Kidney (tissue), 14 donors: Measurements from ENCODE around the gene ATP5MC2. TPM values are rescaled to one million over a fixed set of nuclear protein-coding genes. Genes with fewer than 3 reads are reported as not detected.
"Not testable (repeated sequence)": the region's sequence is repeated elsewhere in the genome, so short reads cannot be mapped to it uniquely, and the experiment has no call there.

Experiments
- DNase-seq, 5 donors: peaks; one replicate each; pipeline ENCODE4 v3.0.0-alpha.2; 2013 to 2020
- FAIRE-seq: peaks from 2 replicates; lab custom pipeline; 2012; peaks lifted over from hg19 to GRCh38; lab: Jason Lieb, UNC
- H3K27ac ChIP-seq, 2 donors: one replicate each; pipeline ENCODE4 v1.7.0; 2013; ENCODE audit warnings: low read depth in 2 of 2, low read length in 2 of 2, inconsistent platforms in 1 of 2
- H3K27me3 ChIP-seq: one replicate; pipeline ENCODE4 v1.7.1; 2013; ENCODE audit warnings: low read length, inconsistent platforms; ENCODE audit not compliant: control insufficient read depth, insufficient read depth
- H3K36me3 ChIP-seq, 3 donors: one replicate each; pipeline versions ENCODE4 v1.7.0 to v1.7.1; 2013; ENCODE audit warnings: low read length in 3 of 3, control low read depth in 1 of 3, inconsistent platforms in 1 of 3; ENCODE audit not compliant: insufficient read depth in 3 of 3, control insufficient read depth in 2 of 3
- H3K4me1 ChIP-seq, 3 donors: one replicate each; pipeline versions ENCODE4 v1.7.0 to v1.7.1; 2013; ENCODE audit warnings: low read length in 3 of 3, inconsistent platforms in 1 of 3, low read depth in 1 of 3; ENCODE audit not compliant: control insufficient read depth in 2 of 3, insufficient read depth in 2 of 3
- H3K4me3 ChIP-seq, 3 donors: one replicate each; pipeline versions ENCODE4 v1.7.0 to v1.8.1; 2013; ENCODE audit warnings: low read length in 3 of 3, control low read depth in 1 of 3, inconsistent platforms in 1 of 3
- H3K9ac ChIP-seq, 3 donors: one replicate each; pipeline versions ENCODE4 v1.7.0 to v1.7.1; 2013; ENCODE audit warnings: low read length in 3 of 3, control low read depth in 1 of 3, inconsistent platforms in 1 of 3
- H3K9me3 ChIP-seq, 3 donors: one replicate each; pipeline versions ENCODE4 v1.7.0 to v1.7.1; 2013; ENCODE audit warnings: low read length in 3 of 3, control low read depth in 1 of 3, inconsistent platforms in 1 of 3; ENCODE audit not compliant: control insufficient read depth in 2 of 3, insufficient read depth in 1 of 3
- CTCF ChIP-seq: IDR thresholded peaks from 3 replicates; pipeline ENCODE4 v1.5.1; 2012; ENCODE audit warnings: mild to moderate bottlenecking, moderate library complexity, borderline replicate concordance; ENCODE audit not compliant: insufficient read depth; ENCODE audit errors: extremely low read depth
- intact Hi-C: fragments of 100-400 bp; cut with DNase I; formaldehyde crosslinking; loops from one replicate; pipeline ENCODE4 v1.11.1; 2022
- polyA plus RNA-seq: library from polyadenylated mRNA; stranded (reverse); fragments of 350-450 nt; fragmentation: Illumina TruSeq; extraction: RNeasy Lipid Tissue Mini Kit (QIAGEN cat#74804); gene quantifications from one replicate; pipeline ENCODE4 v1.2.3, GENCODE V29; 2014; ENCODE audit warnings: low read depth, low replicate concordance; ENCODE audit not compliant: insufficient read depth
- total RNA-seq: library from RNA; stranded (reverse); fragmentation: NEBNext Ultra II Directional; extraction: Animal tissue kit (Norgen Biotek cat#: 25700); gene quantifications from one replicate; pipeline ENCODE4 v1.2.1, GENCODE V29; 2021
- donor health status: control.
- donor health status: control.
- donor health status: control.
- donor health status: control.
- donor health status: control.
- donor health status: DM: yes; HTN: yes; CAD: no.
- donor health status: Normal renal cell carcinoma (clear cell type).

The ATP5MC2 gene
- total and polyA plus RNA-seq, 2 donors from 2014 or later, result 271 to 939 TPM

GRCh38 chr12:53720946-53721345 is 45.1 kb upstream of the ATP5MC2 start:
- H3K4me1 ChIP-seq, result no peaks in the 10 kb centered on the region
- H3K9ac ChIP-seq, result no peak overlapping the region
- TF ChIP-seq CTCF, result no peak
- no peak overlapping the region for H3K4me3 ChIP-seq
- no peaks in the 10 kb centered on the region for H3K9me3 ChIP-seq
- DNase-seq (no peak), FAIRE-seq (no peak)
- H3K36me3 ChIP-seq, result peaks cover 7 to 62% (median 45%) of the 10 kb centered on the region in 3 donors
- no peaks in the 10 kb centered on the region for H3K27me3 ChIP-seq
- H3K27ac ChIP-seq, result no peak overlapping the region
- intact Hi-C loops, result no loop called here

- no peak for FAIRE-seq
- no peak overlapping the region for H3K27ac ChIP-seq
- H3K9ac ChIP-seq, result no peak overlapping the region
Measured at GRCh38 chr12:53719649-53720048, 43.8 kb upstream of the ATP5MC2 start.

GRCh38 chr12:53718567-53718966 is 42.7 kb upstream of the ATP5MC2 start:
- H3K36me3 ChIP-seq, result peaks cover 2 to 75% (median 56%) of the 10 kb centered on the region in 3 donors
- FAIRE-seq, H3K9ac ChIP-seq, H3K4me3 ChIP-seq, H3K9me3 ChIP-seq, DNase-seq, H3K27ac ChIP-seq, intact Hi-C loops, H3K27me3 ChIP-seq, H3K4me1 ChIP-seq: not testable (repeated sequence)

More at GRCh38 chr12:53719649-53720048, 43.8 kb upstream of the ATP5MC2 start:
- no peak for DNase-seq
- intact Hi-C loops, result no loop called here
- Histone ChIP-seq H3K27me3 (no peaks in the 10 kb centered on the region), H3K4me3 (no peak overlapping the region), H3K9me3 (no peaks in the 10 kb centered on the region), H3K4me1 (no peaks in the 10 kb centered on the region), H3K36me3 (peaks cover 4 to 70% (median 47%) of the 10 kb centered on the region in 3 donors)
- TF ChIP-seq CTCF, result no peak

GRCh38 chr12:53717319-53717718 is 41.4 kb upstream of the ATP5MC2 start:
- Histone ChIP-seq H3K9me3 (no peaks in the 10 kb centered on the region), H3K4me1 (no peaks in the 10 kb centered on the region), H3K27ac (no peak overlapping the region), H3K9ac (no peak overlapping the region), H3K27me3 (no peaks in the 10 kb centered on the region), H3K36me3 (peaks cover 2 to 72% (median 59%) of the 10 kb centered on the region in 3 donors), H3K4me3 (no peak overlapping the region)
- FAIRE-seq, result no peak
- no peak for TF ChIP-seq CTCF
- no peak for DNase-seq
- intact Hi-C loops, result no loop called here
